H9 (cell line): ENCODE data around the gene FAM120A. TPM values are rescaled to one million over a fixed set of nuclear protein-coding genes. Genes with fewer than 3 reads are reported as not detected.

ENCODE experiments used
- DNase-seq: peaks from one replicate; pipeline ENCODE4 v3.0.0-alpha.2; 2017
- H2AFZ ChIP-seq: one replicate; pipeline ENCODE4 v1.6.1; 2013; ENCODE audit warnings: mild to moderate bottlenecking, low read length, control low read depth, moderate library complexity
- H2AK5ac ChIP-seq: 2 replicates; pipeline ENCODE4 v1.6.1; 2013; ENCODE audit warnings: low read length, control low read depth, mixed read lengths; ENCODE audit not compliant: insufficient read length
- H2BK120ac ChIP-seq: one replicate; pipeline ENCODE4 v1.6.1; 2013; ENCODE audit warnings: low read depth, mild to moderate bottlenecking, low read length, control low read depth, inconsistent platforms; ENCODE audit not compliant: poor library complexity, severe bottlenecking
- H2BK12ac ChIP-seq: 2 replicates; pipeline ENCODE4 v1.6.1; 2013; ENCODE audit warnings: low read length, control low read depth, mixed read lengths, low read depth; ENCODE audit not compliant: insufficient read length
- H2BK15ac ChIP-seq: 2 replicates; pipeline ENCODE4 v1.6.1; 2013; ENCODE audit warnings: low read depth, low read length, control low read depth
- H2BK20ac ChIP-seq: one replicate; pipeline ENCODE4 v1.6.1; 2013; ENCODE audit warnings: low read depth, mild to moderate bottlenecking, low read length, control low read depth, inconsistent platforms; ENCODE audit not compliant: poor library complexity, severe bottlenecking
- H2BK5ac ChIP-seq: 2 replicates; pipeline ENCODE4 v1.6.1; 2013; ENCODE audit warnings: low read length, control low read depth, mixed read lengths; ENCODE audit not compliant: insufficient read length
- H3K14ac ChIP-seq: 2 replicates; pipeline ENCODE4 v1.6.1; 2013; ENCODE audit warnings: low read length, control low read depth; ENCODE audit not compliant: insufficient read depth
- H3K18ac ChIP-seq: 2 replicates; pipeline ENCODE4 v1.6.1; 2013; ENCODE audit warnings: low read depth, mild to moderate bottlenecking, mixed read lengths, low read length, control low read depth; ENCODE audit not compliant: insufficient read length
- H3K23ac ChIP-seq: 2 replicates; pipeline ENCODE4 v1.6.1; 2013; ENCODE audit warnings: low read length, control low read depth, mixed read lengths, low read depth; ENCODE audit not compliant: insufficient read length
- H3K23me2 ChIP-seq: 2 replicates; pipeline ENCODE4 v1.6.1; 2013; ENCODE audit warnings: low read depth, mild to moderate bottlenecking, mixed read lengths, low read length, control low read depth; ENCODE audit not compliant: insufficient read length, poor library complexity, severe bottlenecking
- H3K27ac ChIP-seq: 2 replicates; pipeline ENCODE4 v1.5.1; 2013; ENCODE audit warnings: low read length, control low read depth, mixed read lengths, low read depth; ENCODE audit not compliant: insufficient read length
- H3K27me3 ChIP-seq: 2 replicates; pipeline ENCODE4 v1.6.1; 2013; ENCODE audit warnings: low read length, control low read depth, inconsistent platforms; ENCODE audit not compliant: insufficient read depth
- H3K4ac ChIP-seq: 2 replicates; pipeline ENCODE4 v1.6.1; 2013; ENCODE audit warnings: low read depth, mild to moderate bottlenecking, control low read depth, inconsistent platforms, low read length, moderate library complexity
- H3K4me1 ChIP-seq: 2 replicates; pipeline ENCODE4 v1.6.1; 2013; ENCODE audit warnings: low read length, control low read depth, inconsistent platforms; ENCODE audit not compliant: insufficient read depth
- H3K4me2 ChIP-seq: 2 replicates; pipeline ENCODE4 v1.6.1; 2013; ENCODE audit warnings: low read length, control low read depth, mixed read lengths; ENCODE audit not compliant: insufficient read length, insufficient read depth
- H3K56ac ChIP-seq: 2 replicates; pipeline ENCODE4 v1.6.1; 2013; ENCODE audit warnings: low read depth, mild to moderate bottlenecking, mixed read lengths, low read length, control low read depth; ENCODE audit not compliant: insufficient read length
- H3K79me1 ChIP-seq: 2 replicates; pipeline ENCODE4 v1.6.1; 2013; ENCODE audit warnings: low read depth, mild to moderate bottlenecking, moderate library complexity, low read length, control low read depth, inconsistent platforms; ENCODE audit not compliant: insufficient read depth, poor library complexity, severe bottlenecking
- H3K79me2 ChIP-seq: 2 replicates; pipeline ENCODE4 v1.6.1; 2013; ENCODE audit warnings: low read length, control low read depth, inconsistent platforms; ENCODE audit not compliant: insufficient read depth
- H3K9ac ChIP-seq: 2 replicates; pipeline ENCODE4 v1.6.1; 2013; ENCODE audit warnings: low read length, control low read depth, mixed read lengths; ENCODE audit not compliant: insufficient read length; ENCODE audit errors: extremely low read depth
- H3K9me3 ChIP-seq: one replicate; pipeline ENCODE4 v1.6.1; 2013; ENCODE audit warnings: low read depth, low read length, inconsistent platforms; ENCODE audit not compliant: control insufficient read depth
- H3T11ph ChIP-seq: one replicate; pipeline ENCODE4 v1.6.1; 2013; ENCODE audit warnings: mild to moderate bottlenecking, low read length, control low read depth, inconsistent platforms
- H4K20me1 ChIP-seq: one replicate; pipeline ENCODE4 v1.6.1; 2013; ENCODE audit not compliant: control insufficient read depth, insufficient read length, insufficient read depth
- H4K5ac ChIP-seq: 2 replicates; pipeline ENCODE4 v1.6.1; 2013; ENCODE audit warnings: low read depth, mild to moderate bottlenecking, mixed read lengths, low read length, control low read depth; ENCODE audit not compliant: insufficient read length
- H4K8ac ChIP-seq: replicated peaks from 2 replicates; pipeline ENCODE4 v1.6.1; 2013; ENCODE audit warnings: low read length, control low read depth, mixed read lengths, low read depth; ENCODE audit not compliant: insufficient read length
- H4K91ac ChIP-seq: 2 replicates; pipeline ENCODE4 v1.6.1; 2013; ENCODE audit warnings: low read depth, mild to moderate bottlenecking, moderate library complexity, mixed read lengths, low read length, control low read depth; ENCODE audit not compliant: insufficient read length
- H3K27ac Mint-ChIP-seq, 3 experiments: 2 replicates in 2 of 3; 3 replicates in 1 of 3; pipeline ENCODE4 v1.8.0; 2020 to 2021; ENCODE audit warnings: mixed read lengths in 3 of 3, mild to moderate bottlenecking in 1 of 3, moderate library complexity in 1 of 3
- H3K27me3 Mint-ChIP-seq: 2 replicates; pipeline ENCODE4 v1.8.0; 2021; ENCODE audit warnings: low read depth, mild to moderate bottlenecking, moderate library complexity, mixed read lengths
- H3K36me3 Mint-ChIP-seq, 3 experiments: 2 replicates in 2 of 3; 3 replicates in 1 of 3; pipeline ENCODE4 v1.8.0; 2020 to 2021; ENCODE audit warnings: low read depth in 3 of 3, mixed read lengths in 3 of 3; ENCODE audit not compliant: insufficient read depth in 1 of 3
- H3K4me1 Mint-ChIP-seq, 2 experiments: 2 replicates each; pipeline ENCODE4 v1.8.0; 2020; ENCODE audit warnings: mixed read lengths in 2 of 2
- H3K4me3 Mint-ChIP-seq, 2 experiments: 2 replicates in 1 of 2; 3 replicates in 1 of 2; pipeline ENCODE4 v1.8.0; 2020 to 2021; ENCODE audit warnings: mild to moderate bottlenecking in 2 of 2, mixed read lengths in 2 of 2, moderate library complexity in 1 of 2
- H3K9me3 Mint-ChIP-seq, 2 experiments: 2 replicates in 1 of 2; 3 replicates in 1 of 2; pipeline ENCODE4 v1.8.0; 2020; ENCODE audit warnings: mild to moderate bottlenecking in 2 of 2, mixed read lengths in 2 of 2, moderate library complexity in 1 of 2
- CTCF ChIP-seq: fragments of 200-600 bp; sonication (generic); conservative IDR thresholded peaks from 3 replicates; pipeline ENCODE4 v1.8.0; 2021; ENCODE audit warnings: antibody characterized with exemption, mild to moderate bottlenecking
- WGBS: extraction: QIAGEN DNeasy Blood & Tissue Kit; methylation state at CpG from one replicate; pipeline ENCODE4 v1.1.7; 2013; ENCODE audit warnings: missing lambda C conversion rate, low lambda C conversion rate, mixed read lengths; ENCODE audit not compliant: insufficient read length; ENCODE audit errors: extremely low coverage; 5-methylcytosine and 5-hydroxymethylcytosine counted together
- total RNA-seq: library from RNA; stranded (reverse); gene quantifications from 2 replicates; pipeline ENCODE4 v1.2.1, GENCODE V29; 2021

FAM120A gene
- total RNA-seq, 1 experiment from 2014 or later = 57.7 TPM

GRCh38 chr9:93568169-93568568 lies 116.7 kb downstream of the FAM120A start:
- Histone ChIP-seq H3K79me1 (no peaks in the 10 kb centered on the region), H3K9ac (no peak overlapping the region), H2AK5ac (no peak overlapping the region), H4K91ac (no peak overlapping the region), H3K27me3 (no peaks in the 10 kb centered on the region), H3K79me2 (no peaks in the 10 kb centered on the region), H4K5ac (no peak overlapping the region), H2AFZ (no peak overlapping the region), H2BK5ac (no peak overlapping the region), H3K23ac (no peak overlapping the region), H3K4me1 (no peaks in the 10 kb centered on the region; the same call in 1 of the 2 replicates), H3K4ac (no peak overlapping the region), H2BK120ac (no peak overlapping the region), H4K8ac (no peak overlapping the region), H2BK12ac (no peak overlapping the region), H3K56ac (no peak overlapping the region), H3T11ph (no peak overlapping the region), H3K23me2 (peaks cover 6% of the 10 kb centered on the region), H3K9me3 (no peaks in the 10 kb centered on the region), H2BK15ac (no peak overlapping the region), H2BK20ac (no peak overlapping the region), H3K14ac (no peak overlapping the region), H4K20me1 (no peaks in the 10 kb centered on the region), H3K4me2 (no peak overlapping the region), H3K27ac (no peak overlapping the region), H3K18ac (no peak overlapping the region)
- Mint-ChIP-seq H3K4me1 (peaks cover 21 to 23% of the 10 kb centered on the region in 2 experiments), H3K9me3 (peaks cover 5 to 8% of the 10 kb centered on the region in 2 experiments; a peak in 4 of 5 replicates), H3K27ac (no peak overlapping the region), H3K27me3 (peaks cover 4% of the 10 kb centered on the region; the same call in 1 of the 2 replicates), H3K36me3 (peaks cover 12 to 23% (median 21%) of the 10 kb centered on the region in 3 experiments), H3K4me3 (no peak overlapping the region)
- TF ChIP-seq CTCF = no peak
- DNase-seq = no peak
- no CpG with 5 or more reads among the region's 5 CpGs for WGBS
